ENCODE data around the gene KRTAP5-7.

GRCh38 chr11:71539017-71539416, 11.9 kb downstream of the KRTAP5-7 start:
- TF ChIP-seq, protein P1, sequence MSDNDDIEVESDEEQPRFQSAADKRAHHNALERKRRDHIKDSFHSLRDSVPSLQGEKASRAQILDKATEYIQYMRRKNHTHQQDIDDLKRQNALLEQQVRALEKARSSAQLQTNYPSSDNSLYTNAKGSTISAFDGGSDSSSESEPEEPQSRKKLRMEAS (IDR thresholded peaks at IDR 0.05): no peak
- TF ChIP-seq POLR2A (IDR thresholded peaks at IDR 0.05; ENCODE audit: borderline replicate concordance, extremely low read depth, insufficient read depth, insufficient read length) (no peak), REST (IDR thresholded peaks at IDR 0.05; ENCODE audit: low read depth) (no peak), SRF (IDR thresholded peaks at IDR 0.05; ENCODE audit: low read depth) (no peak), YY1 (IDR thresholded peaks at IDR 0.05; ENCODE audit: extremely low read depth, insufficient replicate concordance, low read depth, low read length) (no peak), CEBPB (IDR thresholded peaks at IDR 0.05; ENCODE audit: low read depth) (no peak), ZNF274 (IDR thresholded peaks at IDR 0.05; ENCODE audit: low read depth, low read length) (no peak), ZBTB33 (IDR thresholded peaks at IDR 0.05; ENCODE audit: extremely low read depth, insufficient replicate concordance, low read length) (no peak), EZH2 (IDR thresholded peaks at IDR 0.05) (no peak), FOSL1 (IDR thresholded peaks at IDR 0.05; ENCODE audit: low read depth) (no peak), CBX3 (IDR thresholded peaks at IDR 0.05; ENCODE audit: low read depth) (no peak)
- TF ChIP-seq, protein P2, sequence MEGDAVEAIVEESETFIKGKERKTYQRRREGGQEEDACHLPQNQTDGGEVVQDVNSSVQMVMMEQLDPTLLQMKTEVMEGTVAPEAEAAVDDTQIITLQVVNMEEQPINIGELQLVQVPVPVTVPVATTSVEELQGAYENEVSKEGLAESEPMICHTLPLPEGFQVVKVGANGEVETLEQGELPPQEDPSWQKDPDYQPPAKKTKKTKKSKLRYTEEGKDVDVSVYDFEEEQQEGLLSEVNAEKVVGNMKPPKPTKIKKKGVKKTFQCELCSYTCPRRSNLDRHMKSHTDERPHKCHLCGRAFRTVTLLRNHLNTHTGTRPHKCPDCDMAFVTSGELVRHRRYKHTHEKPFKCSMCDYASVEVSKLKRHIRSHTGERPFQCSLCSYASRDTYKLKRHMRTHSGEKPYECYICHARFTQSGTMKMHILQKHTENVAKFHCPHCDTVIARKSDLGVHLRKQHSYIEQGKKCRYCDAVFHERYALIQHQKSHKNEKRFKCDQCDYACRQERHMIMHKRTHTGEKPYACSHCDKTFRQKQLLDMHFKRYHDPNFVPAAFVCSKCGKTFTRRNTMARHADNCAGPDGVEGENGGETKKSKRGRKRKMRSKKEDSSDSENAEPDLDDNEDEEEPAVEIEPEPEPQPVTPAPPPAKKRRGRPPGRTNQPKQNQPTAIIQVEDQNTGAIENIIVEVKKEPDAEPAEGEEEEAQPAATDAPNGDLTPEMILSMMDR (IDR thresholded peaks at IDR 0.05 in 2 of 3, conservative IDR thresholded peaks at IDR 0.05 in 1 of 3; ENCODE audit: borderline replicate concordance in 1 of 3, insufficient read depth in 1 of 3, low read depth in 2 of 3, low read length in 2 of 3): no peak
